GM19438 (cell line): ENCODE measurements around the gene SLC4A9.
"Not testable (repeated sequence)": the region's sequence is repeated elsewhere in the genome, so short reads cannot be mapped to it uniquely, and the experiment has no call there.

Experiments used
- ATAC-seq: cut with Tn5 transposase; IDR thresholded peaks from one replicate; pipeline ENCODE4 v1.9.1; 2021; ENCODE audit warnings: low read depth; ENCODE audit not compliant: unreplicated experiment

The SLC4A9 gene

GRCh38 chr5:140393738-140394137 is 33.7 kb downstream of the SLC4A9 start:
- no peak for ATAC-seq

DNA sequence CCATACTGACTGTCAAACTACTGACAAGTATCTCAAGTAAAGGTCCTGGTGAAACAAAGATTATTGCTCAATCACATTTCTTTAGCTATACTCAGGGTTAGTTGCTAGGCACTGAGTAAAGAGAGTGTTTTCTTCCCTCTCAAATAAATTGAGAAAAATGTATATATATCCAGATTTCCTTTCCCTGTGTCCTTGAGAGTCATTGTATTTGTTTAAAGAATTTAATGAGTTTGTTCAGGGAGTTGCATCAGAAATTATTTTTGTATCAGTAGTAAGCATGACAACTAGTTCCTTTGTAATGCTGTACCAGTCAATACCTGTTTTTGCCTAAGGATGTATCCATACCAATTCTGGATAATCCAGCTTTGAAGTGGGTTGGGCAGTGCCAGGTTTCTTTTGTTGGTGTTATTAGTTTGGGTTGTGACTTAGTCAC is 38.4 kb downstream of the SLC4A9 start:
- ATAC-seq: no peak

DNA sequence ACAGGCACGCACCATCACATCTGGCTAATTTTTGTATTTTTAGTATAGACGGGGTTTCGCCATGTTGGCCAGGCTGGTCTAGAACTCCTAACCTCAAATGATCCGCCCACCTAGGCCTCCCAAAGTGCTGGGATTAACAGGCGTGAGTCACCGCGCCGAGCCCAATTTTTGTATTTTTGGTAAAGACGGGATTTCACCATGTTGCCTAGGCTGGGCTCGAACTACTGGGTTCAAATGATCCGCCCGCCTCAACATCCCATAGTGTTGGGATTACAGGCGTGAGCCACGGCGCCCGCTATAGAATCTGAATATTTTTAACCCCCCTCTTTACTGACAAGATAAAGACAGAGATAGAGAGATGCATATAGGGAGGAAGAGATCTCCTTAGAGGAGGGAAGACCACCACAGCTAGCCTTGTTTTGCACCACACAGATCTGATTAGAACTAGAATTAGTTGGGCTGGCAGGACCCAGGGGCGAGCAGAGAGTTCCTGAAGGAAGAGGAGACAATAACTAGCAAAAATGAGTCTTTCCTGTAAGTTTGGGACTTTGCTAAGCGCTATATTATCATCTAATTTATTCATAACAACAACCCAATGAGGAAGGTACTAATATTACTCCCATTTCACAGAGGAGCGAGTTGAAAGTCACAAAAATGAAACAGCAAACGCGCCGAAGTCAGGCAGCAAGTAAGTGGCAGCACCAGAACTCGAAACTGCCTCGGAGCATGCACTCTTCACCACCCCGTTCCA is 40.2 kb downstream of the SLC4A9 start:
- peak; percentile 1 for ATAC-seq

DNA sequence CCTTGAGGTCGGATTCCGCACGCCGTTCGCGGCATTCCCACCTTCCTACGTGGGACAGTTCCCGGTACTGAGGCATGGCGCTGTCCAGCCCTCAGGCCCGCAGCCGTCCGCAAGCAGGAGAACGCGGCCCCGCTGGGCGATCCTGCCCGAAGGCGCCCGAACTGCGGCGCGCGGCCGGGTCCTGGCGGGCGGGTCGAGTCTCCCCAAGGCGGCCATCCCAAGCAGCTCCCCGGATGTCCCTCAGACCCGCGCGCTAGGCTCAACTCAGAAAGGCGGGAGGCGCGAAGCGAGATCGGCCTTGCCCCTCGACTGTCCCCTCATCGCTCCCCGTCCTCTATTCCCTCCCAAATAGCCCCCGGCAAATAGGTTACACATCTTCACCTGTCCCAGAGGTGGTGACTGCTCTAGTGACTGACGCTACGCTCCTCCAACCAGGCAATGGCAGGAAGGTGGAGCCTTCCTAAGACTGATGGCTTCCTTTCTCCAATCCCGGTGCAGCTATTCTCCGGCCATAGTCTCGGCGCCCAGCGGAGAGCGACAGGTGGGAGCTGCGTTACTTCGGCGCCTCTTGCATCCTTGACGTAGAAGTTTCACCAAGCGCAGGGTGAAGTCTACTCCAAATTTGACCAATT is 40.9 kb downstream of the SLC4A9 start:
- peak; percentile 68 for ATAC-seq

- ATAC-seq: peak; percentile 79
Measured at GRCh38 chr5:140401362-140402257, 41.6 kb downstream of the SLC4A9 start, which contains the start of gene ANKHD1. TSS of gene ANKHD1 (plus strand) at chr5:140401833. CDS start at chr5:140401968, 135 bp downstream.

DNA sequence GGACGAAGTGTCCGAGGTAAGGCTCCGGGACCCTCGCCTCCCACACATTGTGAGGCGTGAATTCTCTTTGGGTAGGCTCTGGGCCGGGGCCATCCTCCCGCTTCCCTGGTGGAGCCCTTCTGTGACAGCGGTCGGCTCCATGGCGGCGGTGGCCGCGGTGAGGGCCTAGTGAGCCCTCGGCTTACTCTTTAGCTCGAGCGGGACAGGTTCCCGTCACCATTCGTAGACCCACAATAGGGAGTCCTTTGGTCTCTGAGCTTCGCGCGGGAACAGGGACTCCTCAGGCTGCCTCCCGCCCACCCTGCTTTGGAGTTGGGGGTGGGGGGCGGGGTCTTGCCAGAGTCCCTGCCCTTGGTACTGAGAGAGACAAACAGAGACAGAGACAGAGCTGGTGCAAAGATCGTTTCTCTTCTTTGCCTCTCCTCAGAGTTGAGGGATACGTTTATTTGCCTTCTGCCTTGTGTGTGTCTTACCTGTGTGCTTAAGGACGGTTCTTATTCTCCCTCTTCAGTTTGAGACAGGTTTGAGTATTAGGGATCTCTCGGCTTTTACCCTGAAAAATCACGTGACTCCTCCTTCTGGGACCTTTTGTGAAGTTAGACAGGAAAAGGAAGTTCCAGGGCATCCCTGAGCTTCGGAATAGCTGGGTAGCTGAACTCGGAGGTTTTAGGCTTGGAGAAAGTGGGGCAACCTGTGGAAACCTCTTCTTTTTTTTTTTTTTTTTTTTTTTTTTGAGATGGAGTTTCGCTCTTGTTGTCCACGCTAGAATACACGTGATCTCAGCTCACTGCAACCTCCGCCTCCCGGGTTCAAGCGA is 42.5 kb downstream of the SLC4A9 start:
- no peak for ATAC-seq

GRCh38 chr5:140403613-140404012 is 43.6 kb downstream of the SLC4A9 start:
- ATAC-seq: no peak

DNA sequence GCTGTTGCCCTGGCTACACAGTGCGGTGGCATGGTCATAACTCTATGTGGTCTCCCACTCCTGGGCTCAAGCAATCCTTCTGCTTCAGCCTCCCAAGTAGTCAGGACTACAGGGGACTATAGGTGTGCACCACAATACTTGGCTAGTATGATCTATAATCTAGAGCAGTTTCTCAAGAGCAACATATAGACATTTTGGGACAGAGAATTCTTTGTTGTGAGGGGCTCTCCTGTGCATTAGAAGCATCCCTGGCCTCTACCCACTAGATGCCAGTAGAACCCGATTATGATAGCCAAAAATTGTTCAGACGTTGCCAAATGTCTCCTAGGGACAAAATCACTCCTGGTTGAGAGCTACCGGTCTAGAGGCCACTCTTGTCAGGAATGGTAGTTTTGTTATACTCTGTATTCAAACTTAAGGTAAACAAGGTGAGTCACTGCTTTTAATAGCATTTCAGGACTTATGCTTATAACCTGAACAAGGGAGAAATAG is 48.8 kb downstream of the SLC4A9 start:
- ATAC-seq: no peak

- no peak for ATAC-seq
Measured at GRCh38 chr5:140413230-140413629, 53.2 kb downstream of the SLC4A9 start.

DNA sequence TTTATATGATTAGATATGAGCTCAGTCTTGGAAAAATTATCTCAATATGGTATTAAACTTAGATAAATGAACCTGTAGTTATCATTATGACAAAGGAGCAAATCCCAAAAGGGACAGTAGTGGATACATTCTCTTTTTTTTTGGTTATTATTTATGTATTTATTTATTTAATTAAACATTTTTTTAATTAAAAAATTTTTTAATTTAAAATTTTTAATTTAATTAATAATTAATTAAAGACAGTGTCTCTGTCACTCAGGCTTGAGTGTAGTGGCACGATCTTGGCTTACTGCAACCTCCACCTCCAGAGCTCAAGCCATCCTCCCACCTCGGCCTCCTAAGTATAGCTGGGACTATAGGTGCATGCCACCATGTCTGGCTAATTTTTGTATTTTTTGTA is 57.2 kb downstream of the SLC4A9 start:
- no peak for ATAC-seq

DNA sequence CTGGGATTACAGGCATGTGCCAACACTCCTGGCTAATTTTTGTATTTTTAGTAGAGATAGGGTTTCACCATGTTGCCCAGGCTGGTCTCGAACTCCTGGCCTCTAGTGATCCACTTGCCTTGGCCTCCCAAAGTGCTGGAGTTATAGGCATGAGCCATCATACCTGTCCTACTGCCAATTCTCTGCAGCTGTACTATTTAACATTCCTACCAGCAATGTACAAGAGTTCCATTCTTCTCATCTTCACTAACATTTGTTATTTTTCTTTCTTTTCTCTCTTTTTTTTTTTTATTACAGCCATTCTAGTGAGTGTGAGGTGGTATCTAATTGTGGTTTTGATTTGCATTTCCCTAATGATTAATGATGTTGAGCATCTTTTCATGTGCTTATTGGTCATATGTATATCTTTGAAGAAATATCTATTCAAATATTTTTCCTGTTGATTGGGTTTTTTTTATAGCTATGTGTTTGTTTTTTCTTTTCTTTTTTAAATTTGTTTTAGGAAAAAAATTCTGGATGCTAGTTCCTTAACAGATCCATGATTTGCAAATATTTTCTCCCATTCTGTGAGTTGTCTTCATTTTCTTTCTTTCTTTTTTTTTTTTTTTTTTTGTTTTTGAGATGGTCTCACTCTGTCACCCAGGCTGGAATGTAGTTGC is 59.0 kb downstream of the SLC4A9 start:
- ATAC-seq: no peak

- no peak for ATAC-seq
Measured at GRCh38 chr5:140420226-140420570, 60.2 kb downstream of the SLC4A9 start.

GRCh38 chr5:140420665-140421361 is 60.8 kb downstream of the SLC4A9 start:
- no peak for ATAC-seq

- not testable (repeated sequence) for ATAC-seq
Measured at GRCh38 chr5:140421375-140421774, 61.4 kb downstream of the SLC4A9 start.

DNA sequence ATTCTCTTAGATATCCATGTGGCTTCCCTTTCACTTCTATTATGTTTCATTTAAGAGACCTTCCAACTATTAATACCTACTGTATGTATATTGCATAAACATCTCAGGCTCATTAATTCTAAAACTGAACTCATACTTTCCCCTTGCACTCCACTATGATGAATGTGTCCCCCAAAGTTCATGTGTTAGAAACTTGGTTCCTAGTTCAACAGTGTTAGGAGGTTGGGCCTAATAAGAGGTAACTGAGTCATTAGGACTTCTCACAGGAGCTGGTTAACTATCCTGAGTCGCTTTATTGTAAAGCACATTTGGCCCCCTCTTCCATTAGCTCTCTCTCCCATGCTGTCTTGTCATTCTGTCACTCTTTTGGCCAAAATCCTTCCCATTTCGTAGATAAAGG is 63.6 kb downstream of the SLC4A9 start:
- no peak for ATAC-seq

- no peak for ATAC-seq
Measured at GRCh38 chr5:140424135-140424534, 64.1 kb downstream of the SLC4A9 start.
